Fibroblast of villous mesenchyme (primary cell): Measurements from ENCODE around the gene ERFL. TPM values are rescaled to one million over a fixed set of nuclear protein-coding genes. Genes with fewer than 3 reads are reported as not detected.
"Not testable (repeated sequence)": the region's sequence is repeated elsewhere in the genome, so short reads cannot be mapped to it uniquely, and the experiment has no call there.

Experiments used
- DNase-seq: peaks from one replicate; pipeline ENCODE4 v3.0.0-alpha.2; 2010; ENCODE audit warnings: low read depth
- H3K4me3 ChIP-seq: 2 replicates; pipeline ENCODE4 v1.5.1; 2011; ENCODE audit warnings: low read depth, mild to moderate bottlenecking, low read length
- CTCF ChIP-seq: IDR thresholded peaks from 2 replicates; pipeline ENCODE4 v1.5.1; 2012; ENCODE audit warnings: low read depth, mild to moderate bottlenecking, low read length; ENCODE audit not compliant: insufficient read depth
- total RNA-seq: library from RNA; depleted of rRNA; stranded (reverse); fragments of >200 nt; gene quantifications from 2 replicates; pipeline ENCODE4 v1.2.3, GENCODE V29; 2012

Gene ERFL
- total RNA-seq, 1 donor = not detected

GRCh38 chr19:41879670-41880328 lies 48.5 kb downstream of the ERFL start:
- TF ChIP-seq CTCF = no peak
- DNase-seq = no peak
- H3K4me3 ChIP-seq = no peak overlapping the region

DNA sequence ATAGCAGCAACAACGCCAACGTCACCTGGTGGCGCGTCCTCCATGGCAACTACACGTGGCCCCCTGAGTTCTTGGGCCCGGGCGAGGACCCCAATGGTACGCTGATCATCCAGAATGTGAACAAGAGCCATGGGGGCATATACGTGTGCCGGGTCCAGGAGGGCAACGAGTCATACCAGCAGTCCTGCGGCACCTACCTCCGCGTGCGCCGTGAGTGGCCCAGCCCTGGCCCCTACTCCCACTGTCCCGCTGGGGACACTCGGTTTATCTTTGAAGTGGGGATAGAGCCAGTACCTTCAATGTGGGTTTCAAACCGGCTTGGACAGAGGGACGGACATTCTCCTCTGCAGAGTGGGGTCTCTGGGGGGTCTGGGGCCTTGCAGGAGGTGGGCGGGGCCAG lies 49.2 kb downstream of the ERFL start:
- DNase-seq = no peak
- H3K4me3 ChIP-seq = no peak overlapping the region
- TF ChIP-seq CTCF = no peak

GRCh38 chr19:41877916-41878905 lies 50.0 kb downstream of the ERFL start:
- no peak overlapping the region for H3K4me3 ChIP-seq
- no peak for DNase-seq
- no peak for TF ChIP-seq CTCF

- TF ChIP-seq CTCF = no peak
- no peak for DNase-seq
- H3K4me3 ChIP-seq = no peak within 1 kb of the TSS
These were observed 51.1 kb downstream of the ERFL start, which contains the start of gene CD79A for GRCh38 chr19:41876847-41877832. CD79A (plus strand) TSS chr19:41877279; CDS start chr19:41877305, 26 bp downstream.

- not testable (repeated sequence) for H3K4me3 ChIP-seq, DNase-seq
These were observed 52.3 kb downstream of the ERFL start for GRCh38 chr19:41875973-41876372.

- TF ChIP-seq CTCF = peak; percentile 76
- DNase-seq = peak; percentile 50
- H3K4me3 ChIP-seq = no peak overlapping the region
These were observed 55.2 kb downstream of the ERFL start for GRCh38 chr19:41872775-41873647.
